ENCODE data around the gene GSK3B. TPM values are rescaled to one million over a fixed set of nuclear protein-coding genes. Genes with fewer than 3 reads are reported as not detected.

GSK3B gene
- total RNA-seq, 1 donor from 2014 or later: 71.6 TPM

- Histone ChIP-seq H3K4me3 (ENCODE audit: low read depth, low read length) (no peak overlapping the region), H3K36me3 (ENCODE audit: control insufficient read depth, insufficient read depth, low read length) (no peaks in the 10 kb centered on the region), H3K27me3 (ENCODE audit: control insufficient read depth, insufficient read depth, low read length) (no peaks in the 10 kb centered on the region)
- TF ChIP-seq CTCF (IDR thresholded peaks at IDR 0.05; ENCODE audit: insufficient read depth, low read length, poor library complexity, severe bottlenecking): no peak
- DNase-seq (ENCODE audit: low read depth): no peak
Observed at GRCh38 chr3:119794971-119795612, 299.2 kb downstream of the GSK3B start.

GRCh38 chr3:119794401-119794800 is 299.8 kb downstream of the GSK3B start:
- TF ChIP-seq CTCF (IDR thresholded peaks at IDR 0.05; ENCODE audit: insufficient read depth, low read length, poor library complexity, severe bottlenecking): no peak
- Histone ChIP-seq H3K36me3 (ENCODE audit: control insufficient read depth, insufficient read depth, low read length) (no peaks in the 10 kb centered on the region), H3K27me3 (ENCODE audit: control insufficient read depth, insufficient read depth, low read length) (no peaks in the 10 kb centered on the region), H3K4me3 (ENCODE audit: low read depth, low read length) (no peak overlapping the region)
- DNase-seq (ENCODE audit: low read depth): no peak

- Histone ChIP-seq H3K27me3 (ENCODE audit: control insufficient read depth, insufficient read depth, low read length) (no peaks in the 10 kb centered on the region), H3K36me3 (ENCODE audit: control insufficient read depth, insufficient read depth, low read length) (no peaks in the 10 kb centered on the region), H3K4me3 (ENCODE audit: low read depth, low read length) (no peak overlapping the region)
- DNase-seq (ENCODE audit: low read depth): no peak
- no peak for TF ChIP-seq CTCF (IDR thresholded peaks at IDR 0.05; ENCODE audit: insufficient read depth, low read length, poor library complexity, severe bottlenecking)
Observed at GRCh38 chr3:119792270-119792669, 302.0 kb downstream of the GSK3B start.

GRCh38 chr3:119790369-119790768 is 303.9 kb downstream of the GSK3B start:
- H3K36me3 ChIP-seq (ENCODE audit: control insufficient read depth, insufficient read depth, low read length): no peaks in the 10 kb centered on the region
- TF ChIP-seq CTCF (IDR thresholded peaks at IDR 0.05; ENCODE audit: insufficient read depth, low read length, poor library complexity, severe bottlenecking): no peak
- no peak overlapping the region for H3K4me3 ChIP-seq (ENCODE audit: low read depth, low read length)

GRCh38 chr3:119786409-119786808 is 307.8 kb downstream of the GSK3B start:
- no peaks in the 10 kb centered on the region for H3K36me3 ChIP-seq (ENCODE audit: control insufficient read depth, insufficient read depth, low read length)
- no peak for DNase-seq (ENCODE audit: low read depth)
- no peak overlapping the region for H3K4me3 ChIP-seq (ENCODE audit: low read depth, low read length)
- TF ChIP-seq CTCF (IDR thresholded peaks at IDR 0.05; ENCODE audit: insufficient read depth, low read length, poor library complexity, severe bottlenecking): no peak
- no peaks in the 10 kb centered on the region for H3K27me3 ChIP-seq (ENCODE audit: control insufficient read depth, insufficient read depth, low read length)

More at GRCh38 chr3:119790369-119790768, 303.9 kb downstream of the GSK3B start:
- DNase-seq (ENCODE audit: low read depth): no peak
- no peaks in the 10 kb centered on the region for H3K27me3 ChIP-seq (ENCODE audit: control insufficient read depth, insufficient read depth, low read length)

GRCh38 chr3:119783883-119784282 is 310.4 kb downstream of the GSK3B start:
- Histone ChIP-seq H3K36me3 (ENCODE audit: control insufficient read depth, insufficient read depth, low read length) (no peaks in the 10 kb centered on the region), H3K27me3 (ENCODE audit: control insufficient read depth, insufficient read depth, low read length) (no peaks in the 10 kb centered on the region), H3K4me3 (ENCODE audit: low read depth, low read length) (no peak overlapping the region)
- no peak for TF ChIP-seq CTCF (IDR thresholded peaks at IDR 0.05; ENCODE audit: insufficient read depth, low read length, poor library complexity, severe bottlenecking)
- DNase-seq (ENCODE audit: low read depth): no peak

All from kidney epithelial cell (primary cell).